ENCODE measurements around the gene ALK.

Gene ALK

GRCh38 chr2:29787473-29788465 lies 133.6 kb downstream of the ALK start:
- DNase-seq = no peak

DNA sequence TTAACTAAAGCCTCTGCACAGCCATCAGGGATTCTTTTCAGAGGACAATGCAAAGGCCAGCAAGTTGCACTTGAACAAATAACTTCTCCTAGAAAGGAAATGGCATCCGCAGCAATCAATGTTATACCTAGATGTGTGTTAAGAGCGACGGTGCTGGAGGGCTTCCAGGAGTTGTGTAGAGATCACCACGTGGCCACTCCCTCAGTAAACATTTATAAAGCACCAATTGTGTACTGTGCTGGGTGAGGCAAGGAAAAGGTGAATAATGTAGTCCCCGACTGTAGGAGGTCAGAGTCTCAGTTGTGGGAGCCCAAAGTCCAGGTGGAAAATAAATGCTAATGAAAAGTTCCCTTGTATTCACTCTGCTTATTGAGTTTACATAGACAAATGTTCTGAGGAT lies 135.0 kb downstream of the ALK start:
- DNase-seq = no peak

GRCh38 chr2:29783666-29784065 lies 137.7 kb downstream of the ALK start:
- no peak for DNase-seq

DNA sequence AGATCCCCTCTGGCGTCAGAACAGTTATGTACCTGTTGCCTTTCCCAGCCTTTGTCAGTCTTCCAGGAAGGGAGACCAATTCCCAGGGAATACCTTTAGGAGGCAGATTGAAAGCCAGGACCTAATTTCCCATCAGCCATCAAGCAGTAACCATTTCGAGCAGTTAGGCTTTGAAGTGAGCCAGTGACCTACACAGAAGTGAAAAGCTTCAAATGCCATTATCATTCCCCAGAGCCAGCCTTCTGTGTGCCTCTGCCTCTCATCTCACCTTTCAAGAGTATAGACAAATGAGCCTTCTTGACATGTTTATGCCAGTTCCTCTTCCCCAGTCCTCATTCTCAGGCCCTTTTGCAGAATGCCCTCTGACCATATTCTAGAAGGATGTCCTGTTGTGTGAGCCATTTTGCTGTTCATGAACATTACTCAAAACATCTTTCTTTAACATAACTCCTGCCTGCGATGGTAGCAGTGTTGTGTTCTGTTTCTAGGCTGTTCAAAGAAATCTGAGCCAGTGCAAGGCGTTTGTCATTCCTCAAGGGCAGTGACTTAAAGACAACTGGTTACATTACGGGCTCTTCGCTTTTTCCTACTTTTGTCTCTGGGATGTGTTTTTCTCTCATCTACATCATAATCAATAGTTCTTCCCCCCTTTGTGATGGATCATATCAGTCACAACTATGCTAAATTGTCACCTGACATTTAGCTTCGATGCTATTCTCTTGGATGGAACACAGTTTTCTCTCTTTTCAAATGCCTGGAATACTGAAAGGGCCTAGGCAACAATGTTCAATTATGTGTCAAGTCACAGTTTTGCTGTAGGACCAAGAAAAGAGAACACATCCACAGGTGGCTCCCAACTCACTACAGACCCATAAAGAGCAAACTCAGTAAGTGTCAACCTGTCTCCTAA lies 138.6 kb downstream of the ALK start:
- DNase-seq = no peak

DNA sequence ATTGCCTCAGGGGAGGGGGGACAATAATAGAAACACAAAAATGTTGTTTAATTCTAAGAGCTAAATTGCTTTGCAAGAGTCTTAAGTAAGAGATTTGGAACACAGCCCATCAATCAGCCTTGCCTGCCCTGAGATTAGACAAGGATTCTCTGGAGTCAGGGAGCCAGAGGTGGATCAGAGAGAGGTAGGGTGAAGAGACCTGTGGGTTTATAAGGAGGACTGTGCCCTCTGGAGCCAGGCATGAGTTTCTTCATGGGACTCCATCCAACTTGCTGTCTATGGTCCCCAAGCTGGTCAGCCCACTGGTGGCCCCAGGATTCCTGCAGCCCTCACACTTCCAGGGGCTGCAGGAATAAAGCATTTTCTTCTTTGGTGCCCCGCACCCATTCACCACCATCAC lies 139.3 kb downstream of the ALK start:
- no peak for DNase-seq

GRCh38 chr2:29780906-29781305 lies 140.5 kb downstream of the ALK start:
- no peak for DNase-seq

- no peak for DNase-seq
Measured at GRCh38 chr2:29777161-29777560, 144.2 kb downstream of the ALK start.

GRCh38 chr2:29776406-29776805 lies 145.0 kb downstream of the ALK start:
- DNase-seq = no peak

DNA sequence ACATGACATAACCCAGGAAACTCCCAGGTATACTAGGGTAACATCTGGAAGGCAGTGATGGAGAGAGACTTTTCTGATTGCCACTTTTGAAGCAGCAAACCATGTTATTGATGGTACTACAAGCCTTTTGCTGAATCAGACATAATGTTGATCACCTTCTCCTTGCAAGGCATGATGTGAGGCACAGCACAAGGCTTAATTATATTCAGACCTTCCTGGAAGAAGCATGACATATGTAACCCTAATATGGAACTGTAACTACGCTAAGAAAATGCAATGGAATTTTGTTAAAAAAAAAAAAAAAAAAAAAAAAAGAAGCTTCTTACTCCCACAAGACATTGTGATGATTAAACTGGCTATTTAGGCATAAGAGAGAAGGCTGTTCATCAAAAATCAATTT lies 145.4 kb downstream of the ALK start:
- no peak for DNase-seq

DNA sequence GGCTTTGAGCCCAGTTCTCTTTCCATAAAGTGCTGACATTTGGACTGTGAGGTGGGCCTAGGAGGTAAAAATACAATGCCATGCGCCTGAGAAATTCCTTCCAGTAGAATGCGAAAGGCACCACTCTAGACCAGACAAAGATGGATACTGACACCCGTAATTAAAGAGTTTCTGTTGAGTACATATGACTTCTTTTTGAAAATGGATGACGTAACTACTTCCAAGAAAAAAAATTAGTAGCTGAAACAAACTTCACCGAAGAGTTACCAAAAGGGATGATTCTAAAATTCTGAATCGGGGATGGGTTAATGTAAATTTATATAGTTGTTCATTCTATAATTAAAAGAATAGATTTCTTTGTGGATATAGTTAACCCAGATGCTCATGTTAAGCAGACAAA lies 146.8 kb downstream of the ALK start:
- DNase-seq = no peak

GRCh38 chr2:29770846-29771245 lies 150.5 kb downstream of the ALK start:
- no peak for DNase-seq

- DNase-seq = no peak
Measured at GRCh38 chr2:29769847-29770246, 151.5 kb downstream of the ALK start.

- no peak for DNase-seq
Measured at GRCh38 chr2:29767606-29768335, 153.6 kb downstream of the ALK start.

GRCh38 chr2:29766191-29766590 lies 155.2 kb downstream of the ALK start:
- DNase-seq = no peak

GRCh38 chr2:29765721-29766120 lies 155.7 kb downstream of the ALK start:
- no peak for DNase-seq

DNA sequence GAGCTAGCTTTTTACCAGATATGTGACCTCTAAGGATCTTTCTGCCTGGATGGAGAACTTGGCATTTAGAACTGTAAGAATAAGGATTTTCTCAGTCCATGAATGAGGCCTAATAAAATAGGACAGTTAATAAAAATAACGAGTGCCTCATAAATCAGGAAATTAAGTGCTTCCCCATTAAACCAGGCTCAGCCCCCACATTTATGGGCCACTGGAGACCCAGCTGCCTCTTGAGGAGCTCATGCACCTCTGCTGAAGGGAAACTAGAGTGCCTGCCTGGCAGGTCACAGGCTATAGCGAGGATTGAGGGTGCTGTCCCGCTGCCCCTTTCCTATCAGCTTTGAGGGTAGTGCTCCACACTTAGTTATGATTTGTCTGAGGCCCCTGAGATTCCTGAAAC lies 158.0 kb downstream of the ALK start:
- no peak for DNase-seq

DNA sequence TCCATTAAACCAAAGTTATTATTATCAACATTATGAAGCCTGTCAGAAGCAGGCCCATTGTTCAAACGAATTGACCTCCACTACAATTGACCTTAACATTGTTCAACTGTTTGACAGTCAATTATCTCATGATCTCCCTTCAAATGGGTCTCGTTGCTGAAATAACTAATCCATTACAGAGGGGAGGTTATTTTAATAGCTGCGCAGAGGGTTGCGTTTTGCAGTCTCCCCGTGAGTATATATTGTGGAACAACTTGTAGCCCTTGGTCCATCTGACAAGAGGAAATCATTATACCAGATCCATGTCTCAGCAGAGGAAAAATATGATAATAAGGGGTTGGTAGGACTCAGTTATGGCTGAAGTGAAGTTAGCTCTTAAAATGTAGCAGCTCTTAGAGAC lies 159.1 kb downstream of the ALK start:
- no peak for DNase-seq

DNA sequence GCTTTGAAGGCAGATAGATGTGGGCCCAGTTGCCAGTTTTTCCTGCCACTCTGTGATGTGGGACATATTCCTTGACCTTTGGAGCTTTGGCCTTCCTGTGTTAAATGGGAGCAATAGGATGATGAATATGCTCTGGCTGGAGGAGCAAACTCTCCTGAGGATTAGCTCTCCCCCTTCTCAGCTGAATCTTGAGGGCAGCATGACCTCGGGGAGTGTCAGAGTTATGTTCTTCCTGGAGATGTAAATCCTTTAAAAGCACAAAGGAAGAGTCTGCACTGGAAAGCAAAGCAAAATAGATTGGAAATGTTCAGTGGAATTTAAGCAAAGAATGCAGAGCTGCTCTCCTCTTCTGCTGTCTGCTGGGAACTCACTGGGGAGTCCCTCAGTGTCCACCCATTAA lies 160.1 kb downstream of the ALK start:
- DNase-seq = no peak

- DNase-seq = no peak
Measured at GRCh38 chr2:29760008-29760407, 161.4 kb downstream of the ALK start.

DNA sequence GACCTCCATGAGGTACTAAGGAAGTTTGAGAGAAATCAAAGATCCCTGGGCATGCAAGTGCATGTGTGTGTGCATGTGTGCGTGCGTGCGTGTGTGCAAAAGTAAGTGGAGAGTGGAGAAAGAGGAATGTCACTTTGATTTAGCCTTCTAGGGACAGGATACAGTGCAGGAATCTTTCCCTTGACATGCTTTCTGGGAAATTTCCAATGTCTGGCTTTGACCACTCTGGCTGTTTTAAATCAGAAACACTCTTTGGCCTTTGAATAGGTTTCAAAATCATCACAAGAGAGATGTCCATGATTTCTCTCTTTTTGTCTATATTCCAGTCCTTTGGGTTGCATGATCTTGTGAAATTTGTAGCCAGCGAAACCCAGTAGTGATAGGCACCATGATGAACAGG lies 162.0 kb downstream of the ALK start:
- no peak for DNase-seq

DNA sequence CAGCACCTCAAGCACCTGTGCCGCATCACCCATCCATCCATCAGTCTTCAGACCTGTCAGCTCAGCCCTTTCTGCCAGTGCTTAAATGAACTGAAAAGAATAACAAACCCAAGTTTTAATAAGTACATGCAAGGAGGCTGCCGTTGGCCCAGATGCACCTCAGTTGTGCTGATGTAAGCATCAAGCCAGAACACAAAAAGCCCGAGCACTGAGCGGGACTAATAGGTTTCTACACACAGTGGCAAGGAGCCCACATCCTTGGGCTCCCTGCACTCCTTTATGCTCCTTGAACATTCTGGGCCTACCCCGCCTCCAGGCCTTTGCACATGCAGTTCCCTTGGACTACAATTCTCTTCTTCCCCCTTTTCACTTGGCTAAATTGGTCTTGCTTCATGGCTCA lies 165.6 kb downstream of the ALK start:
- DNase-seq = no peak

GRCh38 chr2:29755233-29755632 lies 166.2 kb downstream of the ALK start:
- DNase-seq = no peak

Measured in inflammatory macrophage treated with lipopolysaccharide for 1 hour (primary cell).